GM10248 (cell line): ENCODE data around the gene SORL1-AS1.

Source experiments
- CTCF ChIA-PET: fragments of 300-600 bp; sonication (Branson Sonifier 250); formaldehyde crosslinking; extraction: SDS; loops from one replicate; lab custom pipeline; 2021; ENCODE audit warnings: antibody characterized with exemption; lab: Yijun Ruan, JAX
- POLR2A ChIA-PET: fragments of 350-650 bp; sonication (Branson Sonifier 250); formaldehyde crosslinking; extraction: SDS; loops from one replicate; lab custom pipeline; 2020; ENCODE audit warnings: antibody characterized with exemption; lab: Yijun Ruan, JAX
- DNase-seq: peaks from one replicate; pipeline ENCODE4 v3.0.0; 2012; ENCODE audit errors: extremely low spot score
- TF ChIP-seq, protein P1 (sequence below): IDR thresholded peaks from 2 replicates; pipeline ENCODE4 v1.5.1; 2012; ENCODE audit warnings: mild to moderate bottlenecking, low read depth; ENCODE audit errors: extremely low read depth, missing control alignments, control extremely low read depth

SORL1-AS1 gene

DNA sequence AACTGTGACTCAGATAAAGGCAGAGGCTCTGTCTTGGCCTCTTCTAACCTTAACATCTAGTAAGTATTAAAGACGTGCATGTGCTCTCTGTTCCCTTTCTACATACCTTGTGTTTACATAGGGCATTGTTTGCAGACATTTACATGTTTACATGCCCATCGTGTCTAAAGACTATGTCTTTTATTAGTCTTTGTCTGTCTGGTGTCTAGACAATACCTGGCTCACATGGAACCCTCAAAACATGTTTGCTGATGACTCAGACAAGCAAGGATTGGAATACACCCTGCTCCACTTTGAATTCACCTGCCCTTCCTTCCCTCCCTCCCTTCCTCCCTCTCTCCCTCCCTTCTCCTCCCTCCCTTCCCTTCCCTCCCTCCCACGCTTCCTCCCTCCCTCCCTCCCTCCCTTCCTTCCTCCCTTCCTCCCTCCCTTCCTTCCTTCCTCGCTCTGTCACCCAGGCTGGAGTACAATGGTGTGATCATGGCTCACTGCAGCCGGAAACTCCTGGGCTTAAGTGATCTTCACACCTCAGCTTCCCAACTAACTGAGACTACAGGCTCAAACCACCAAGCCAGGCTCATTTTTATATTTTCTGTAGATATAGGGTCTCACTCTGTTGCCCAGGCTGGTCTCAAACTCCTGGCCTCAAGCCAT is 23.7 kb upstream of the SORL1-AS1 start:
- TF ChIP-seq, protein P1, sequence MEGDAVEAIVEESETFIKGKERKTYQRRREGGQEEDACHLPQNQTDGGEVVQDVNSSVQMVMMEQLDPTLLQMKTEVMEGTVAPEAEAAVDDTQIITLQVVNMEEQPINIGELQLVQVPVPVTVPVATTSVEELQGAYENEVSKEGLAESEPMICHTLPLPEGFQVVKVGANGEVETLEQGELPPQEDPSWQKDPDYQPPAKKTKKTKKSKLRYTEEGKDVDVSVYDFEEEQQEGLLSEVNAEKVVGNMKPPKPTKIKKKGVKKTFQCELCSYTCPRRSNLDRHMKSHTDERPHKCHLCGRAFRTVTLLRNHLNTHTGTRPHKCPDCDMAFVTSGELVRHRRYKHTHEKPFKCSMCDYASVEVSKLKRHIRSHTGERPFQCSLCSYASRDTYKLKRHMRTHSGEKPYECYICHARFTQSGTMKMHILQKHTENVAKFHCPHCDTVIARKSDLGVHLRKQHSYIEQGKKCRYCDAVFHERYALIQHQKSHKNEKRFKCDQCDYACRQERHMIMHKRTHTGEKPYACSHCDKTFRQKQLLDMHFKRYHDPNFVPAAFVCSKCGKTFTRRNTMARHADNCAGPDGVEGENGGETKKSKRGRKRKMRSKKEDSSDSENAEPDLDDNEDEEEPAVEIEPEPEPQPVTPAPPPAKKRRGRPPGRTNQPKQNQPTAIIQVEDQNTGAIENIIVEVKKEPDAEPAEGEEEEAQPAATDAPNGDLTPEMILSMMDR = no peak
- DNase-seq = no peak
- POLR2A ChIA-PET = no interaction called here
- CTCF ChIA-PET = interaction anchor here (1.0 to 3.2 kb wide), 2 partner anchors 13 to 31 kb away, joined by 4 to 11 read pairs; no protein-coding TSS in a partner anchor

GRCh38 chr11:121474680-121475079 is 21.9 kb upstream of the SORL1-AS1 start:
- TF ChIP-seq, protein P1 = no peak
- no peak for DNase-seq
- CTCF ChIA-PET = interaction anchor here (1.2 to 3.2 kb wide), 6 partner anchors 9 to 790 kb away, joined by 3 to 11 read pairs (median 4); no protein-coding TSS in a partner anchor
- POLR2A ChIA-PET = no interaction called here

- DNase-seq = no peak
- TF ChIP-seq, protein P1 = no peak
- ChIA-PET CTCF (interaction anchor here (1.6 to 3.2 kb wide), 2 partner anchors 35 to 788 kb away, joined by 3 to 11 read pairs; no protein-coding TSS in a partner anchor), POLR2A (no interaction called here)
Measured at GRCh38 chr11:121473064-121473777, 20.5 kb upstream of the SORL1-AS1 start.

DNA sequence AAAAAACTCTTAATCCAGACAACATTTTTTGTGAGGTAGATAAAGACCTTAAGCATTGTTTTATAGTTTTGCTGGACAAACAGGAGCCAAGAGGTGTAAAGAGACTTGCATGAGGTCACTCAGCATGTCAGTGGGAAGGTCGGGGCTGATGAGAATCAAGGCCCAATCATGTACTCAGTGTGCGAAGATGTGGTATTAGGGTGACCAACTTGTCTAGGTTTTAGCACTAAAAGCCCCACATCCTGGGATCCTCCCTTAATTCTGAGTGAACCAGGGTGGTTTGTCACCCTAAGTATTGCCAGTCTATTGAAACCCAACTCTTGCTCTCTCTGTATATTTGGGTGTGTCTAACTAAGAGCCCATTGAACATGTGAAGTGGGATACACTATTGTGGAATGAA is 19.5 kb upstream of the SORL1-AS1 start:
- ChIA-PET POLR2A (no interaction called here), CTCF (no interaction called here)
- TF ChIP-seq, protein P1 = no peak
- DNase-seq = no peak

DNA sequence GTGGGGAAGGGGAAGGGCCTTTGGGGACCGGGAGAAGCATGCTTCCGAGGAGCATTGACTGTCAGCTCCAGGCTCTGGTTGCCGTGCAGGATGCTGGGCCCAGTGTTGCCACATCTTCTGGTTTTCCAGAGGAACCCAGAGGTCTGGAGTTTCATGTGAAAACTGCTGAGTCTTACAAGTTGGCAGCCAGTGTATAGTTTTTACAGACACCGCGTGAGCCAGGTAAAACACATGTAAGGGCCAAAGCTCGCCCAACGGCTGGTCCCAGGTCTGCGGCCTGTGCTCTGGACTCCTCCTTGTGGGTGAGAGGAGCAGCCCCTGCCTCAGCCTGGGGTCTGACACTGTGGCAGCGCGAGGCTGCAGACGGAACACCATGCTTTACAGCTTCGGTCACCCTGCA is 18.4 kb upstream of the SORL1-AS1 start:
- POLR2A ChIA-PET = no interaction called here
- TF ChIP-seq, protein P1 = no peak
- no peak for DNase-seq
- CTCF ChIA-PET = no interaction called here

DNA sequence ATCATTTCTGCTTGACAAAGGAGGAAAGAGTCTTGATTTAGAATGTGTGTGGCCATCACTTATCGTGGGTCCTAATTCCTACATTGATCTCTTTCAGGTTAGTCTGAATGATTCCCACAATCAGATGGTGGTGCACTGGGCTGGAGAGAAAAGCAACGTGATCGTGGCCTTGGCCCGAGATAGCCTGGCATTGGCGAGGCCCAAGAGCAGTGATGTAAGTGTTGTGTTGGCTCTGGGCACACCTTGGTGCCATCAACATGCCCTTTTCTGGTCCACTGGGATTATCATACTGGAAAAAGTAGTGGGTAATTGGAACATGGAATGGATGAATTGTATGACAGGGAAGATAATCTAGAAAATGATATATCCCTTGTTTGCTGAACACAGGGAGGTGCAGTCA is 17.1 kb upstream of the SORL1-AS1 start:
- TF ChIP-seq, protein P1 = no peak
- ChIA-PET POLR2A (no interaction called here), CTCF (interaction anchor here (2.9 to 14.9 kb wide), 2 partner anchors 21 to 121 kb away, joined by 11 to 122 read pairs; partner anchors contain the start of genes SORL1 and SORL1-AS1)
- DNase-seq = no peak
